ENCODE measurements around the gene TMEM87B.
"Not testable (repeated sequence)": the region's sequence is repeated elsewhere in the genome, so short reads cannot be mapped to it uniquely, and the experiment has no call there.

TMEM87B gene

DNA sequence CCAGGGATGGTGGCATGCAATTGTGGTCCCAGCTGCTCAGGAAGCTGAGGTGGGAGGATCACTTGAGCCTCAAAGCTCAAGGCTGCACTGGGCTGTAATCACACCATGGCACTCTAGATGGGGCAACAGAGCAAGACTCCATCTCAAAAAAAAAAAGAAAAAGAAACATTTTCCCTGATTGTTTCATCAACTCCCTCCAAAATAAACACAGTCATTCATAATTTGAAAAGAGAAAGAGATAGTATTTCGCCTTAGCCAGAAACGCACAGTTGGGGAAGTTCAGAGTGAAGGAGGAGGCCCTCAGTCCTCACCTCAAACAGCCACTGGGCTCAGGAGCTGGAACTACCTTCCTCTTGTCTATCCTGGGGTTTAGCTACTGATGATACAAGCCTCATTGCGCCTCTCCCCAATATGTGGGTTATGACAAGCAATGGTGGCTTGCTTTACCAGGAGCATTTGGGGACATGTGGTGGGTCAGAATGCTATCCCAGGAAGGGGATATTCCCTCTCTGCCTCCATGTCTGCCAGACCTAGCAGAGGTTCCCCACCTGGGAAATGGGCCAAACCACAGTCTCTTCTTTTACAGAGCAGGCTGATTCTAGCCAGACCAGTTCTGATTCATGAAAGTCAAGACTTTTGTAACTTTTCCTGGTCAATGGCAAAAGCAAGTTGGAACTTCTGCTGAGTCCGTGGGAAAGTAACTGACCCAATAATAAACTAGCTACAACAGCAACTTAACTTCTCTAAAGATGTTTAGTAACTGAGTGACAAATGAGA lies 22.2 kb upstream of the TMEM87B start:
- no peak for DNase-seq (ENCODE audit: low read depth, low spot score)

DNA sequence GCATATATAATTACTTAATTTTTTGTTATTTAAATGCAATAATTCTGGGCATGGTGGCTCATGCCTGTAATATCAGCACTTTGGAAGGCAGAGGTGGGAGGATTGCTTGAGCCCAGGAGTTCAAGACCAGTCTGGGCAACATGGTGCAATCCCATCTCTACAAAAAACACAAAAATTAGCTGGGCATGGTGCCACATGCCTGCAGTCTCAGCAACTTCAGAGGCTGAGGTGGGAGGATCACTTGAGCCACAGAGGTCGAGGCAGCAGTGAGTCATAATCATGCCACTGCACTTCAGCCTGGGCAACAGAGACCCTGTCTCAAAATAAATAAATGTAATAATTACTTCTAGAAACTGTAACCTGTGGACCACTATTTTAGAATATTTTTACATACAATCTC lies 21.5 kb upstream of the TMEM87B start:
- no peak for DNase-seq (ENCODE audit: low read depth, low spot score)

DNA sequence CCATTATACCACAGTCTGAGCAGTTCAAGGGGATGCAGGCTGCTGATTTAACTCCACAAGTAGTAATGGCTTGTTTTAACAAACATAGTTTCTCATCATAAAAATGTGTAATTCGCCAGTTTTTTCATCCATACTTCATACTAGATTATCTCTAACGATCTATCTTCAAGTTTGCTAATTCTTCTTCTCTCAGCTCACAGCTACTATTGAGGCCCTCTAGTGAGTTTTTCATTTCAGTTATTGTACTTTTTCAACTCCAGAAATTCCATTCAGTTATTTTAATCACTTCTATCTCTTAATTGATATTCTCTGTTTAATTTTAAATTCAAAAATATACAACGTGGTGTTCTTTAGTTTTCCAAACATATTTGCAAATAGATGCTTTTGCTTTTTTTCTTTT lies 20.1 kb upstream of the TMEM87B start:
- no peak for DNase-seq (ENCODE audit: low read depth, low spot score)

DNA sequence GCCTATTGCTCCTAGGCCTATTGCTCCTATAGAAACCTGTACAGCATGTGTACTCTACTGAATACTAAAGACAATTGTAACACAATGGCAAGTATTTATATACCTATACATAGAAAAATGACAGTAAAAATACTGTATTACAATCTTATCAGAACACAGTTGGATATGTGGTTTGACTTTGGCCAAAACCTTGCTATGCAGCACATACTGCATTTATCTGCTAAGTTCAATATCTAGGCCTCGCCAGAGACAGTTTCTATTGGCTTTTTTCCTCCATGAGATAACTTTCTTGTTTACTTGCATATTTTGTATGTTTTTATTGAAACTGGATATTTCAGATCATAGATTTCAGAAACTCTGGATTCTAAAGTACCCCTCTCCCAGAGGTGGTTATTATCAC lies 19.3 kb upstream of the TMEM87B start:
- no peak for DNase-seq (ENCODE audit: low read depth, low spot score)

DNA sequence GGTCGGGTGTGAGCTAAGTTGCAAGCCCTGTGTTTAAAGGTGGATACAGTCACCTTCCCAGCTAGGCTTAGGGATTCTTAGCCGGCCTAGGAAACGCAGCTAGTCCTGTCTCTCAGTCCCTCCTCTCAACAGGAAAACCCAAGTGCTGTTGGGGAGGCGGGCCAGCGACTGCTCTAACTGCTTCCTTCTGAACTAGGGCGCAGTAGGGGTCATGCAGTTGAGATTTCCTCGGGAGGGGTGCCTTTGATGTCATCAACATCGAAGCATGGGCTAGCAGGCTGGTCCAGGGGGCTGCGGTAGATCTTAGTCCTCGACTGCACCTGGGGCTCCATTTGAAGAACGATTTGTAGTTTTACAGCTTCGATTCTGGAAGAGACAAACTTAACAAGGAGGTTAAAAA lies 15.5 kb upstream of the TMEM87B start:
- not testable (repeated sequence) for DNase-seq (ENCODE audit: low read depth, low spot score)

DNA sequence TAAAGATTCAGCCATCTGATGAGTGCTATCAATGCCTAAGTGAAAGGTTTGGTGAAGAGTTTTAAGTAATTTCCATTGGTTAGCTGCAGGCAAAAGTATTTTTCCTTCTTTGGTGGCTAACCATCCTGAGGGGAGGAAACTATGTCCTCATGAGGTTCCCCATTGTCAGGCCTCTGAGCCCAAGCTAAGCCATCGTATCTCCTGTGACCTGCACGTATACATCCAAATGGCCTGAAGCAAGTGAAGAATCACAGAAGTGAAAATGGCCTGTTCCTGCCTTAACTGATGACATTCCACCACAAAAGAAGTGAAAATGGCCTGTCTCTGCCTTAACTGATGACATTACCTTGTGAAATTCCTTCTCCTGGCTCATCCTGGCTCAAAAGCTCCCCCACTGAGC lies 15.0 kb upstream of the TMEM87B start:
- DNase-seq (ENCODE audit: low read depth, low spot score): not testable (repeated sequence)

DNA sequence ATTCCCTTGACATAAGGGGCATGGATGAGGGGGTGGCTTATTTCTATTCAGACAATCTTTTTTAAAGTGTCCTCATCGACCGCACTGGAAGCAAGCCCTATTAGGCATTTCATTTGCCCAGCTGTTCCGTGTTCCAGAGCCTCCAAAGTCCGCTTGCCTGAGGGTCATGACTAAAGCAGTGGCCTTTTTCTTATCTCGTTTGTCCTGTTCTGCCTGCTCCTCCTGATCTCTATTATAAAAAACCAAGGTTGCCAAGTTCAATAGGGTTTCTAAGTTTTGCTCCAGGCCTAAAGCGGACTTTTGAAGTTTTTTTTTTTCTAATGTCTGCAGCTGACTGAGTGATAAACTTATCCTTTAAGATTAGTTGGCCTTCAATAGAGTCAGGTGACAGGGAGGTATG lies 13.6 kb upstream of the TMEM87B start:
- DNase-seq (ENCODE audit: low read depth, low spot score): not testable (repeated sequence)

DNA sequence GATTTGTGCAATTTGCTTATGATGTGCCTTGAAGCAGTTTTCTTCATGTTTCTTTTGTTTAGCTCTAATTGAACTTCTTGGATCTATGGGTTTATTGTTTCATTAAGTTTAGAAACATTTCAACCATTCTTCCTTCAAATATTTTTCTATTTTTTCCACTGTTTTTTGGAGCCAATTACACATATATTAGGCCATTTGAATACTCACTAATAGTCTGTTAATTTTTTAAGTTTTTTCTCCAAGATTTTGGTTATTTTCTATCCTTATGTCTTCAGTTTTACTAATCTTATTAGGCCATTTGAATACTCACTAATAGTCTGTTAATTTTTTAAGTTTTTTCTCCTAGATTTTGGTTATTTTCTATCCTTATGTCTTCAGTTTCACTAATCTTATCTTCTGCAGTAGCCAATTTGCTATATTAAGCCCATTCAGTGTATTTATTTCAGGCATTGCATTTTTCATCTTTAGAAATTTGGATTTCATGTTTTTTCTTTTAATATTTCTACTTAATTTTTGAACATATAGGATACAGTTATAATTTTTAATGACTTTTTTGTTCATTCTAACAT lies 9.5 kb upstream of the TMEM87B start:
- DNase-seq (ENCODE audit: low read depth, low spot score): no peak

DNA sequence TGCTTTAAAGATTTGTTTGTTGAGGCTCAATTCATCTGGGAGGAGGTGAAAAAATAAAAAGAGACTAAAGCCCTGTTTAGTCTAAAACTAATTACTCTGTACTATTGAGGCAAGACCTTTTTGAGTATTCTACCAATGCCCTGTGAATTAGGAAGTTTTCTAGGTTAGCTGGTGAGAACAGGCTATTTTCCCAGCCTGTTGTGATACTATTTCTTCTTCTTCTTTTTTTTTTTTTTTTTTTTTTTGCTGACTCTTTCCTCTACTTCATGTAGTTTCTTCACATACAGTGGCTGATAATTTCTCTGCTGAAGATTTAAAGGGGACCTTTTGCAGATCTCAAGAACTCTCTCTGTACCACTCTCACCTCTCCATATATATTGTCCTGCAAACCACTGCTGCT lies 8.8 kb upstream of the TMEM87B start:
- DNase-seq (ENCODE audit: low read depth, low spot score): no peak

DNA sequence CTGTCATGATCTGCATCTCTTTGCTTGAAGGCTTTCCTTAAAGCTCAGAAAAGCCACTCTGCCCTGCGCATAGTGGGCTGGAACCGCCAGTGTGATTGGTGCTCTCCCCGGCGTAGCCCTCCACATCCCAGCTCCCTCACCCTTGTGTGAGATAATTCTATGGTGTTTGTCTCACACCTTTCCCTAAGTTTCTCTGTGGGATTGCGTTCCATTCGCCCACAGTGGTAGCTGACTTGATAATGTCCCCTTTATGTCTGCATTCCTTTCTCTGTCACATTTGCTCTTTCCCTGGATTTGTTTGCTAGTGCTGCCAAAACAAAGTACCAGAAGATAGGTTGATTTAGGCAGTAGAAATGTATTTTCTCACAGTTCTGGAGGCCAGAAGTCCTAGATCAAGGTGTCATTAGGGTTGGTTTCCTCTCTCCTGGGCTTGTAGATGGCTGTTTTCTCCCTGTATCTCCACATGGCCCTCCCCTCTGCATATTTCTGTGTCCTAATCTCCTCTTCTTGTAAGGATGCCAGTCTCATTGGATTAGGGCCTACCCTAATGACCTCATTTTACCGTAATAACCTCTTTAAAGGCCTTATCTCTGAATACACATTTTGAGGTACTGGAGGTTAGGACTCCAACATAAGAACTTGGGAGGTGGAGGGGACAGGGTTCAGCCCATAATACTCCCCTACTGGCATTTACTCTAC lies 7.4 kb upstream of the TMEM87B start:
- no peak for DNase-seq (ENCODE audit: low read depth, low spot score)

DNA sequence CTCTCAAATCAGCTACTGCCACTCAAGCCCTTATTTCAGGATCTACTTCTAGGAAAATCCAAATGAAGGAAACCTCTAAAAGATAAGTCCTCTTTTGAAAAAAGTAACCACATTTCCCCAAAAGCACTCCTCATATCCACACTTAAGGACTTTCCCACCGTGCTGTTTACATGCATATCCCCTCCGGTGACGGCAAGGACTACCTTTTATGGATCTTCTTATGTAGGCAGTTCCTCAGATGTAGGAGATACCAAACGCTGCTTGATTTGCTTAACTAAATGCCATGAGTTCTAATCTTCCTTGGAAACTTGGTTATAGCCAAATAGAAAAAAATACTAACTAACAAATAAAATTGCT lies 6.9 kb upstream of the TMEM87B start:
- DNase-seq (ENCODE audit: low read depth, low spot score): no peak

DNA sequence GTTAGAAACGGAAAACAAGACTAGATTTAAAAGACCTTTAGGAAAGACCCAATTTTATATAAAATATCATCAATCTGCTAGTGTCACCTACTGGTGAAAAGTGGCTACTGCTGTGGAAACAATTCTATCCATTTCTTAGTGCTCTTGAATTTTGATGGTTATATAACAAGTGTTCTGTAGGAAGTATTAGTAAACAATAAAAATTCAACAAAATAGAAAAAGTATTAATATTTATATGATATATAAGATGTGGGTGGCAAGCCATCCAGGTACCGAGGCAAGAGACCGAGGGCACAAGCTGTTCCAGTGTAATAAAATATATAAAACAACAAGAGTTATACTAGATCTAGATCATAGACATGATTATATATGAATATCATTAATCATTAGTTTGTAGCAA lies 6.2 kb upstream of the TMEM87B start:
- DNase-seq (ENCODE audit: low read depth, low spot score): no peak

DNA sequence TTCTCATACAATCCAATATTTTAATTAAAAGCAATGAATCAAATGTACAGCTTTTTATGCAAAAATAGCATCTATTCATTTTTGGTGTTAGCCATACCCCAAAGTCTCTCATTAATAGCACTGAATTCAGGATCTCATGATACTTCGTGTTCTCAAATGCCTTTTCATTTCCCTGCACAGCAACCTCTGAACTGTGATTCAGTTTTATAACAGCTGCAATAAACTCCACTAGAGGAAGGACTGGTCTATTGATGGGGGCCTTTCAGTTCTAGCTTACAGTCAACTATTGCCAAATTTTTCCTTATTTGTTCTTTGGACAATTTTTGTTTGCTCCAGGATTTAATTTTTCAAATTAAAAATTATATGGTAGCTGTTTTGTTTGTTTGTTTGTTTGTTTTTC lies 4.8 kb upstream of the TMEM87B start:
- no peak for DNase-seq (ENCODE audit: low read depth, low spot score)

DNA sequence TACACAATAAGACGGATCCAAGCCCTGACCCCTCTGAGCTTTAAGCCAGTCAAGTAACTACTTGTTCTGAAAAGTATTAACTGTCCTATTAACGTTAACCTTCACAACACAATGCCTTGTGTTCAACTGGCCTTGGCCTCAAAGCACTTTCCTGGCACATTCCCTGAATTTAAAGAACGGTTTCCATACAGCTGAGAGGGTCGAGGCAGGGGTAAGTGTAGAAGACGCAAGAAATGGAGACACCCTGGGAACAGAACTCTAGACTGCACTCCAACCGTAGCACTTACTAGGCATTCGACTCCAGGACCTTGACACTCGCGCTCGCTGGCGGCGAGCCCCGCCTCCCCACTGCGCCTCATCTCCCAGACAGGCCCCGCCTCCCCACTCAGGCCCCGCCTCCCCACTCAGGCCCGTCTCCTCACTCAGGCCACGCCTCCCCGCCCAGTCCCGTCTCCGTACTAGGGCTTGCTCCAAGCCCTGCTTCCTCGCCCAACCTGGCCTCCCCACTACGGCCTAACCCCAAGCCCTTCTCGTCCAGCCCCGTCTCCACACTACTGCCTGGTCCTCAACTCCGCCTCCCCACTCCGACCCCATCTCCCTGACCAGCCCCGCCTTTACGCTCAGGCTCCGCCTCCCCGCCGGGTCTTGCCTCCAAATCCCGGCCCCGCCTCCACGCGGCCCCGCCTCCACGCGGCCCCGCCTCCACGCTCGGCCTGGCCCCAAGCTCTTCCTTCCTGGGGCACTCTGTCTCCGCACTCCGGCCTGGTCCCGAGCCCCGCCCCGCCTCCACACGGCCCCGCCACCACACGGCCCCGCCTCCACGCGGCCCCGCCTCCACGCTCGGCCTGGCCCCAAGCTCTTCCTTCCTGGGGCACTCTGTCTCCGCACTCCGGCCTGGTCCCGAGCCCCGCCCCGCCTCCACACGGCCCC lies 887 bp upstream of the TMEM87B start:
- DNase-seq (ENCODE audit: low read depth, low spot score): no peak

DNA sequence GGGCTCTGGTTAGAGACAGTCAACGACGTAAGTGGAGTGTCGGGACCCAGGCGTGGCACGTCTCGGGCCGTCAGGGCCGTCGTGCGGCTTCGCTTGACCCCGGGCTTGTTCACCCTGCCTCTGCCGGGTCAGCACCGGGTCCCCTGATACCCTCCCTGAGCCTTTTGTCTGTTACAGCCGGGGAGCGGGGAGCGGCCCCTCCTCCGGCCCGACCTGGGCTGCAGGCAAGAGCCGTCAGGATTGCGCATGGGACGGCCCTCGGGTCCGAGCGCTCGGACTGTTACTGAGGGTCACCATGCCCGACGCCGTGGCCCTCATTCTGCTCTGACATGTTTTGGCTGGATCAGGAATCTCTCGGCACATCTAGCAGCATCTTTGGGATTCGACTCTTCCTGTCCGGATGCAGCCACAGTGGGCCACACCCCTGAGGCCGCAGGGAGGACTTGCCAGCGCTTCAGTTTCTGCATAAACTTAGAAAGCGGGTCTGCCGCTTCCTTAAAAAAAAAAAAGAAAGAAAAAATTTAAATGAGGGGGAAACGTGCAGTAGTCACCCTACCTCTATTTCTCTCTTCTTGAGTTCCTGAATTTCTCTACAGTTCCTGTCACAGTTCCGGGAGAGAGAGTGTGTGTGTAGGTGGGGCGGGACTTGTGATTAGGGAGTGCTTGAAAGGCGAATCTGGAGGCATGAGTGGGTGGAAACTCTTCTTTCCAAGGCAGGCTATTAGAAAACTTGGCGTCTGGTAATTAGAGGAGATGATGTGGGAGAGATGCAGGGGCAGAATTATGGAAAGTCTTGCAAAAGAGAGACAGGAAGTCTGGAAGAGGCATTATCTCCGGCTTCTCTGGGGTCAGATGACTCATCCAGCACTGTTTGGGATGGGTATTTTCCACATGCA lies 909 bp downstream of the TMEM87B start:
- no peak for DNase-seq (ENCODE audit: low read depth, low spot score)

DNA sequence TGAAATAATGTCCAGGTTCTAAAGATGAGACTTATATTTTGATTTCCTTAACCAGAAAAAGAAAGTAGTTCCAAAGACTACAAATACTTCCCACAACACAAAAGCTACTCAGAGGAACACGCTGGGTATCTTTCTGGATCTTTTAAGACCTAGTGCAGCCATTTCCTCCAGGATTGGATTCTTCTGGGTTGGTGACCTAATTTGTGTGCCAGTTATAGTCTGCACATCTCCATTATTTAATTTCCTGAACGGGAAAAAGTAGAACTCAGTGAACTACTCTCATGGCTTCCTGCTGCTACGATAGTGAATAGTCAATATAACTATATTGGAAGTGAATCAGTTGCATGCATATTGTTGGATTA lies 1.5 kb downstream of the TMEM87B start:
- no peak for DNase-seq (ENCODE audit: low read depth, low spot score)

DNA sequence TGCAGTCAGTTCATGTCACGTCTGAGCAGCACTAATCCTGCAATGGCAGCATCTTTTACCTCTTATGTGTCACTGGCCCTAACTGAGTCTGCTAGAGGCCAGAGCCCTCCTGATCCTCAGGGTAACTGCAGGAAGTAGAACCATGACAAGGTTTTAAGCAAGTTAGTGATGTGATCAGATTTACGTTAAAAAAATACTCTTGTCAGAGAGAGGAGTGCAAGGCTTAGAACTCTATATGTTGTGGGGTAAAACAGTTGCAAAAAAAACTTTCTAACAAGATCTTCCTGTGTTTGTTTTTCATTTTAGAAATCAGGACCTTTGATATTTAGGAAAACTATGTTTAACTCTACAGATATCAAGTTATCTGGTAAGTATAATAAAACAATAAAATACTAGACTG lies 4.6 kb downstream of the TMEM87B start:
- DNase-seq (ENCODE audit: low read depth, low spot score): no peak

DNA sequence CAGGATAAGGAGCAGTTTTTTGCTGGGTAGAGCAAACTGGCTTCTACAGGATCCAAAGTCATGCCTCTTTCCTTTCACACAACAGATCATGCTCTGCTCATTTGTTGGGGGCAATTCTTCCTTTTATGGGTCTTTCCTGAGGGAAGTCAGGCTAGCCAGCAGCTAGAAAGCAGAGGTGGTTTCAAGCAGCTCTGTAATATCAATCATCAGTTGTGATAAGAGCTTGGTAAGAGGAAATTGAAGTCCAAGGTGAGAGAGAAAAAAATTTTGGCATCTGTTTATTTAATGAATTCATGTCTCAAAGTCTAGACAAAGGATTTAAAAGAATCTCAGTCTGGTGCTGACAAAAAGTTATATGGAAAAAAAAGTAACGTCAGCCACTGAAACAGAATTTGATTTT lies 6.2 kb downstream of the TMEM87B start:
- no peak for DNase-seq (ENCODE audit: low read depth, low spot score)

DNA sequence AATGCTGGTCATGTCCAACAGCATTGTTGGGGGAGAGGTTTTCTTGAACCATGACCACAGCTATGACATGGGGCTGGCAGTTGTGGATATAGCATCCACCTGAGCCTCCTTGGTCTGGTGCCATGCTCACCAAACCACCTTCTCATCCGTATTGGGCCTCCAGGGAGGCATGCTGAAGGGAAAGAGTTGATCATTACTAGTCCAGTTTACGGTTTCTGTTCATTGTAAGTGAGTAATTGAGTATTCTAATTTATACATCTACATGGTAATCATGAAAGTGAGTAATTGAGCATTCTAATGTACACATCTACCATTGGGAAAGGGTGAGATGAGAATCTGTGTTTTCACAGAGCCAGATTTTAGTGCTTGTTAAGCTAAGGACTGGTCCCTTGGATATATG lies 6.8 kb downstream of the TMEM87B start:
- no peak for DNase-seq (ENCODE audit: low read depth, low spot score)

DNA sequence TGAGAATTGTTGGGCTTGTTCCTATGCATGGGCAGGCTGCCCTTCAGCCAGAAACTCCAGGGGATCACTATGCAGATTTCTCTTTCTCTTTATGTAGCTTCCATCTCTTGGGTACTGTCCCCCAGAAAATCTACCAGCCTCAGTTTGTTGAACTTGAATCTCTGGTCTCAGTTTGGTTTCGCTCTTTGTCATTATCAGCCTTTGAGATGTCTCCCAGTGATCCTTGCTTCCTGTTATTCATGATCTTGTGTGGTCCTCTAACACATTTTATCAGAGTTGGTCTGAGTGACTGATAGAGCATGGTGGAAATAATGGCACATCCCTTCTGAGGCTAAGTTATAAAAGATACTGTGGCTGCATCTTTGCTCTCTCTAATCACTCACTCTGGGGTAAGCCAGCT lies 7.8 kb downstream of the TMEM87B start:
- DNase-seq (ENCODE audit: low read depth, low spot score): no peak

DNA sequence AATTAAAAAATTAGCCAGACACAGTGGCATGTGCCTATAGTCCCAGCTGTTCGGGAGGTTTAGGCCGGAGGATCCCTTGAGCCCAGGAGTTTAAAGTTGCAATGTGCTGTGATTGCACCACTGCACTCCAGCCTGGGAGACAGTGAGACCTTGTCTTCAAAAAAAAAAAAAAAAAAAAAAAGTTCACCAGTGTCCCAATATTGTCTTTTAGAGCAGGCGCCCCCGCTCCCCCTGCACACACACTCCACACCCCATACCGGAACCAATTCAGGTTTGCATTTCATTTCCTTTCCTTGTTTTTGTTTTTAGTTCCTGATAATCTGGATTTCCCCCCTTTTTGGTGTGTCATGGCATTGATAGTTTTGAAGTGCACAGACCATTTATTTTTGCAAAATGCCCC lies 10.4 kb downstream of the TMEM87B start:
- DNase-seq (ENCODE audit: low read depth, low spot score): no peak
